HG02763 (cell line): Measurements from ENCODE around the gene ZNF652.
"Not testable (repeated sequence)": the region's sequence is repeated elsewhere in the genome, so short reads cannot be mapped to it uniquely, and the experiment has no call there.

Experiments
- ATAC-seq: cut with Tn5 transposase; IDR thresholded peaks from one replicate; pipeline ENCODE4 v1.9.1; 2021; ENCODE audit warnings: mild to moderate bottlenecking, moderate library complexity; ENCODE audit not compliant: unreplicated experiment

The ZNF652 gene

DNA sequence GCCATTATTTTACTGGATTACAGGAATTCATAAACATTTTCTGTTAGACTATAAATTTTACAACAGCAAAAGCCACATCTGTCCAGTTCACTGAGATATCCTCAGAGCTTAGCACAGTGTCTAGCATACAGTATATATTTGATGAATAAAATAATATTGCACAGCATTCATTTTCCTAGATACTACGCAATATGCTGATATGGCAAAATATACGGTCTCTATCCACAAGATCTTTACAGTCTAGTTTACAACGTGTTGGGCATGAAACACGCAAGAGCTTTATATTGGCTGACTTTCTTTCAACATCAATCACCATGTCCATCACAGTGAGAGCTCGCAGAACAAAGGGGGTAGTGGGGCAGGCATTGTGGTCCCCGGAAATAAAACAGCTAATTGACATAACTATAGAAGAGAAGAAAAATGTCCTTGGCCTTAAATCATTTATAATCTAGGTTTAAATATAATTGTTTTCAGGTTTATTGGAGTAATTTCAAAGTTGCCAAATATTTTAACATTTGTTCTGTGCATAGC, 43.5 kb downstream of the ZNF652 start:
- no peak for ATAC-seq

DNA sequence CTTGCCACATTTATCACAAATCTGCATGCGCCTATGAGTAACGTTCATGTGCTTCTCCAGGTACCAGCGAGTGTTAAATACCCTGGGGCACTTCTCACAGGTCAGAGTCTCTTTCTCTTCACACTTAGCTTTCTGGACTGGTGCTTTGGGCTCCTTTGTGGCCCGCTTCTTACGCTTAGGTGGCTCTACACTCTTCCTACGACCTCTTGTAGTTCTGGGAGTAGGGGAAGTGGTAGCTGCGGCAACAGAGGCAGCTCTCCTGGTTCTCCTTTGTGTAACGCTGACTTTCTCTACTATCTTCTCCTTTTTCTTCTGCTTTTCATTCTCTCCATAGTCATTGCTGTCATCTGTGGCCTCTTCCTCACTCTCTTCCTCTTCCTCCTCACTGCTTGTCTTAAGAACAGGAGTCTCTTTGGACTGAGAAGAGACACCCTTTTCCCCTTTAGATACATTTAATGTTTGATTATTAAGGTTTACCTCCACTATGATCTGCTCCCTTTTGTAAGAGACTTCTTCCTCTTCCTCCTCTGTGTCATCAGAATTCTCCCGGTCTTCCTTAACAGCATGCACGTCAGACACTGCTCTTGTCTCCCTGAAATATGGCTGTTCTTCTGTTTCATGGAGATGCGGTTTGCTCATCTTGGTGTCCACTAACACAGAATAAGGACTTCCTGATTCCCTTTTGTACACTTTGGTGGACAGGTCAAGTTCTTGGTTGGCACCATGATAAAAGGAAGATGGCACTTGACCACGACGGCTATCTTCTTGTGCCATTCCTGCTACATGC, 45.0 kb downstream of the ZNF652 start:
- no peak for ATAC-seq

DNA sequence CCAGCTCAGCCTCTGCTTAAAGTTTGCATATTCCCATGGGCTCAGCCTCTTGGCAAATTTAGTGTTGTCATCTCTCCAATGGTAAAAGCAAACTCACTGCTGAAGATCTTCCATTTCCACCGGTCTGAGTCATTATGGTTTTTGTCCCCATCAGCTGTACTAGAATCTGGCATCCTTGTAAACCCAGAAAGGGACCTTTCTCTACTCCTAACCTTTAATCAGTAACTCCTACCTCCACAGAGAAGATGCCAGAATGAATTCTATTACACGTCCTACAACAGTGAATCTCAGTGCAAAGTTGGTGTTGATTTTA, 45.8 kb downstream of the ZNF652 start:
- no peak for ATAC-seq

DNA sequence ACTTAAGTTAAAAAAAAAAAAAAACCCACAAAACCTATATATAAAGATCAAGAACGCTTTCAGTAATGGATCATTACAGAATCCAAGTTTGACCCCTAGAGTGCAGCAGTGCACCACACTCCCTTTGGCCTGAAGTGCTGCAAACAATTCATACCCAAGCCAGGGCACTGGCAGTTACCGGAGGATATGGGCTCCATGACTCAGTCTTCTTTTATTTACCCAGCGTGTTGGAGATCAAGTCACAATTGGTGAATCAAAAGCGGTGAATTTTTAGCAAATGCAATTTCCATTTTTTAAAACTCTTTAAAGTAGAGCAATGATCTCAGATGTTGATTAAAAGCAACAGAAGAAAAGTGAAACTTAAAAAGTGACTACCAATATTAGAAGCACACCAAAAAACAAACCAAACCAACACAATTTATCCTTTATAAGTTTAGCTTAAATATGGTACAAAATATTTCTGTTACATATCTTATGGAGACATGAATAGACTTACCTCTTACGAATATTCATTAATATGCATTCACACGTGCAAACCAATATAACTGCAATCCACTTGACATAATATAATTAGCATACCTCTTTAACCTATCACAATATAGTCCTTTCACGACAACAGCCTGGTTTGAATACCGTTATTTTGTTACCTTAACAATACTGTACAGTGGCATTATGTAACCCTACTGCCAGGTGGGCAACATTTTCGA, 46.3 kb downstream of the ZNF652 start:
- no peak for ATAC-seq

DNA sequence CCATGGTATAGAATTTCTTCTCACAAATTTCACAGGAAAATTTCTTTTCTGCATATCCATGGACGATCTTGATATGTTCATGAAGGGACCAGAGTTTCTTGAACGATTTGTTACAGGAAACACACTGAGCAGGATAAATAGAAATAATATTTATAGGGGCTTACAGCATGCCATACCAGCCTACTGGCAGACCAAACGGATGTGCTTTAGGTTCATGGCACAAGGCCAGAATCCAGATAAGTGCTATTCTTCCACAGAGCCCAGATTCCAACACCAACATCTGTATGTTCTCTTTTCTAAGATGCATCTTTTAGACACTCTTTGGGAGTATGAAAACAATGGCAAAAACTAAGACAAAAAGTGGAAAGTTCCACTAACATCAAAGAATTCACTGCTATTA, 49.3 kb downstream of the ZNF652 start:
- no peak for ATAC-seq

DNA sequence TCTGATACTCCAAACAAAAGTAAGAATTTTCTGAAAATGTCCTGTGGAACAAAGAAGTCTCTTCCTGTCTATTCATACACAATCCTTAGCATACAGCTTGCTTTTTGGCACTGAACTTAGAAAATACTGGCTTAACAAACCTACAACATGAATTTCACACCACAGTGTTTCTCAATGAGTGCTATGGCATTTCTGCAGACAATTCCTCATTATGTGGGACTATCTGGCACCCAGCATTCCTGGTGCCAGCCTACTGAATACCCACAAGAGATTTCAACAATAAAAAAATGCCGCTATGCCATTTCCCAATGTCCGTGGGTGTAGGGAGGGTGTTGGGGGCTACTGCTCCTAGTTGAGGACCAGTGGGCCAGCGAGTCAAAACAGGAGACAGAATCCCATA, 62.1 kb downstream of the ZNF652 start:
- no peak for ATAC-seq

DNA sequence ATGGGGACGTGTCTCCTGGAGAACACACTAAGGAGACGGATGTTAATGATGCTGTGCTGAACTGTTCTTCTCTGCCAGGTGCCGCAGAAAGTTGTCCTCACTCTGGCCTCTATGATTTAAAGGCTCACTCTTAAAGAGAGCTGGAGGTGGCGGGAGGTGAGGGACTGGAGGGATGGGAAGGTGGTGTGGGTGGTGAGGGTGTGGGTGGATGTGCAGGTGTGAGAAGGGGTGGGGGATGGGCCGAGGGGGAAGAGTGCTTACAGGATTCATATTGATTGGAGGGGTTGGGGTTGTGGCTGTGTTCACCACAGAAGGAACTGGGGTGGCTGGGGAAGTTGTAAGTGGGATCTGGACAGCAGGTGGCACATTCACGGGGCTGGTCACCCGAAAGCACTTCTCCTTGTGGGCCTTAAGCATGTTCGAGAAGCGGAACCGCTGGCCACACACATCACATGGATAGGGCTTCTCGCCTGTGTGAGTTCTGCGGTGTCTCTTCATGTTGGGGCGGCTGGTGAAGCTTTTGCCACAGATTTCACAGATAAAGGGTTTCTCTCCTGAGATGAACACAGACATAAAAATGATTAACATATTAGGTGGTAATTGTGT, 63.6 kb downstream of the ZNF652 start:
- ATAC-seq, result no peak

DNA sequence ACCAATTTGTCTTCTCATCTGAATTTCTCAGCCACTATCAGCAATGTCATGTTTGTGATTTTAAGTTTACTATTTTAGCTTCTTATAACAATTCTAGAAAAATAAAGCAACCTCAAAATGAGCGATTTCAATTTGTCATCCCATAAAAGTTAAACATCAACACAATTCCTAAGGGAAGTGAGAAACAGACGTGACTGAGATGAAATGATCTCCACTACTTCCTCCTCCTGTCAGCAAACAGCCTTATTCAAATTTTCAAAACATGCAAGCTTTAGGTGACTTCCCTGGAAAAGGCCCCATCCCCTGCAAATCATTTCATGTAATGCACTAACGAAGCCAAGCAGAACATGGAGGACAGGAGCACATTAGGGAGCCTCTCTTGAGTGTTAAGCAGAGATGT, 64.9 kb downstream of the ZNF652 start:
- ATAC-seq, result no peak

DNA sequence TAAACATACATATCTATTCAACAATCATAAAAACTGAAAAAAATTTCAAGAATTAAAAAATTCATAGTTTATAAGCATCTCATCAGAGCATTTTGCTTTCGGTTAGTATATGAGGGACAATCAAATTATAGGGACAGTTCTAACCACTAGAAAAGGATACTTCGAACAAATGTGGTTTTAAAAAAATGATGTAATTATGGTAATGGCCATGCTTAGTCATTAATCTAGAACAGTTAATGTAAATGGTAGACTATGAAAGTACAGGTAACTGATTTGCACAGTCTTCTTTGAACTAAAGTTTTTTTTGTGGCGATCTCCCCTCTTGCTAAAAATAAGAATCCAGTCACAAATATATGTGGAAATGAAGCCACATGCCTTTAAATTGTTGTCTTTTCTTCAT, 67.9 kb downstream of the ZNF652 start:
- no peak for ATAC-seq

DNA sequence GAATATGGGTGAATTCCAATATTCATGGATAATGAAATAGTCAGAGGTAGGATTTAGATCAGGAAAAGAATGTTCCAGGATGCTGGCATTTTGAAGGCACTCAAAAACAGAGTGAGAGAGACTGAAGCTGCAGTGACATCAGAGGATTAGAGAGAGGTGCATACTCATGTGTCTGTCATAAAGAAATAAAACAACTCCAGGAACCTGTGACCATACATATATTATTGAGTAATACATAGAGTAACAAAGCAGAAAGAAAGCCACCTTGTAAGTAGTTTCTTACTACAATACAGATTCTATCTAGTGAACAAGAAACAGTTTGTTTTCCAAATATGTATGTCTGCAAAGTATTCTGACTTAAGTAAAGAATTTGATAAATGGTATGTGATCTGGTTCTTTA, 69.1 kb downstream of the ZNF652 start:
- no peak for ATAC-seq

DNA sequence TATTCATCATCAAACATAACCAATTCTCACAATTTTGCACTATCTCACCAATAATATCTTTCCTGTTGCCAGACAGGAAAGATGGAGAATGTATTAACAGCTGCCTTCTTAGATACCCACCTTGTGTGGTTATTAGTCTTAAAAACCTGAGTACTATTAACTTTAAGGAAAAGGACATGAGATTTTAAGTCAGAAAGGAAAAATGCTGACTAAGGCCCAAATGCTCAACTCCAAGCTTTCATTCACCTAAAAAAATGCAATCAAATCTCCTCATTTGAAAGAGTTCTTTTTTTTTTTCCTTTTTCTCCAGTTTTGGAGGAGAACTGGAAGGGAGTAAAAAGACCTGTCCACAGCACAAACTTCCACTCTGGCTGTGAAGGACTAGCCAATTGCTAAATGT, 70.1 kb downstream of the ZNF652 start:
- ATAC-seq, result no peak

DNA sequence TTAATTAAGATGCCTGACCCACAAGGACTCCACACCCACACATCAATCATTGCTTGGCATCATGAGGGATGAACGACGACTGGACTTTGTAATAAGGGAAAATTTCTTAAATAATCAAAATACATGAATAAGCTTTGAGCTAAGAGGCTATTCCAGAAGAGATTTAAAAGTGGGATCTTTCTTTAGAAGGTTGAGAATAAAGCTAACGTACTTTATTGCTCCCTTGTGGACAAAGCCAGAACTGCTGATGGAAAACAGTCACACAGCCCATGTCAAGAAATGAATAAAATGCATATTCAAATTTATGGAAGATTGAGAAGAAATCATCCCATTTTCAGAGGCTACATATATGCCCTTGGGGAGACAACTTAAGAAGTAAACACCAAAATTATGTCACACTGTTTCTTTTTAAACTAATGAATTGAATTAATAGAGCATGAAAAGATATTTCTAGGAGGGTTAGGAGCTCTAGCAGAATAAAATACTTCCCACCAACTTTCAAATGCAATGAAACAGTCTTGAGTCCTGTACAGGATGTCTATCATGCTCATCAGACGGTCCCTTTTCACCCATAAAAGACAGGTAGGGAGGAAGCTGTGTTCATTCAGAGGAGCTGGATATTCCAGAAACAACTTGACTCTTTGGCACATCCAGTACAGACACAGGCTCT, 71.2 kb downstream of the ZNF652 start:
- no peak for ATAC-seq

DNA sequence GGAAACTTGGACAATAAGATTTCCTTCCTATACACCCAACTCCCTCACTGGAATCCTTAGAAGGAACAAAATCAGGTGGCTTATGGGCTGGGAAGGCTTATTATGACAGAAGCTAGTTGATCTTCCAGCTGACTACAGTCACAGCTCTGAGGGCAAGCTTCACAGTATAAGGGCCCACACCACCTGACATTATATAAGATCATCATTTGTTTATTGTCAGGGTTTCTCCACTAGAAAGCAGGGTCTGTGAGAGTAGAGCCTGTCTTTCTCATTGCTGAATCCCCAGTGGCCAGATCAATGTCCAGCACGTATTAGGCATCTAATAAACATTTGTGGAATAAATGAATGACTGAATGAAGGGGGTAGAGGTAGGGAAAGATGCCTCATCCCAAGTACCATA, 73.7 kb downstream of the ZNF652 start:
- no peak for ATAC-seq

DNA sequence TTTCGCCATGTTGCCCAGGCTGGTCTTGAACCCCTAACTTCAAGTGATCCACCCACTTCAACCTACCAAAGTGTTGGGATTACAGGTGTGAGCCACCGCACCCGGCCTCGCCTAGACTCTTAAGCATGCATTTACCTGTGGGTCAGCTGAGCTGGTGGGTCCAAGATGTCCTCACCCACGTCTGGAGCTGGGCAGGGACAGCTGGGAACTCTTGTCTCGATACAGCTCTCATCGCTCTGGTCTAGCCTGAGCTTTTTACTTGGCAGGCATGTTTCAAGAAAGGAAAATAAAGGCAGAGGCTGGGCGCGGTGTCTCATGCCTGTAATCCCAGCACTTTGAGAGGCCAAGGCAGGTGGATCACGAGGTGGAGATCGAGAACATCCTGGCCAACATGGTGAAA, 74.6 kb downstream of the ZNF652 start:
- ATAC-seq, result no peak

DNA sequence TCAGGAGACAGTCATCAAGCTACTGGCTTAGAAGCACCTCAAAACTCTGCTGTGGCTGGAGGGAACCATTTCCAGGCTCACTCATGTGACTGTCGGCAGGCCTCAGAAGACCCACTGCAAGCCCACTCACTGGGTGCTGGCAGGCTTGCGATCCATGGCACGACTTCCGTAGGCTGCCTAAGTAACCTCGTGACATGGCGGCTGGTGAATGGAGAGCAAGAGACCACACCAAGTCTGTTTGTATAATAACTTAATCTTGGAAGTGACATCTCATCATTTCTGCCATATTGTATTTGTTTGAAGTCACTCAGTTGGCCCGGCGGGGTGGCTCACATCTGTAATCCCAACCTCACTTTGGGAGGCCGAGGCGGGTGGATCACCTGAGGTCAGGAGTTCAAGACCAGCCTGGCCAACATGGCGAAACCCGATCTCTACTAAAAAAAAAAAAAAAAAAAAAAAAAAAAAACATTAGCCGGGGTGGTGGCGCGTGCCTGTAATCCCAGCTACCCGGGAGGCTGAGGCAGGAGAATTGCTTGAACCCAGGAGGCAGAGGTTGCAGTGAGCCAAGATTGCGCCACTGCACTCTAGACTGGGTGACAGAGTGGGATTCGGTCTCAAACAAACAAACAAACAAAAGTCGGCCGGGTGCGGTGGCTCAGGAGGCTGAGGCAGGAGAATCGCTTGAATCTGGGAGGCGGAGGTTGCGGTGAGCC, 75.6 kb downstream of the ZNF652 start:
- not testable (repeated sequence) for ATAC-seq

DNA sequence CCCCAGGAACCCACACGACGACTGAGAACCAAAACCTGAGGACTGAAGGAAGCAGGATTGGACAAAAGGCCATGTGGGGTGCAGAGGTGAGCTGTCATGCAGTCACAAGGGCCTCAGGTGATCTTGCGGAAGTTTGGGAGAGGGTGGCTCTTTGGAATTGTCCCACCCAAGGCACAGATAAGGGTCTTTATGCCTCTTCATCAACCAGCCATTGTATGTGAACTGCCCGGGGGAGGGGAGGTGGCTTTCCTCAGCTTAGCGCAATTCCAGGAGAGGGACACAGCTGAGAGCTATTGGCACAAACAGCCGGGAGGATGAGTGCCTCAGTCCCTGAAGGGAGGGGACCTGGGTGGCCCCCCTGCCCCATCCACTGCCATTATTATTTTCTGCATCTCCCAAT, 76.3 kb downstream of the ZNF652 start:
- no peak for ATAC-seq

DNA sequence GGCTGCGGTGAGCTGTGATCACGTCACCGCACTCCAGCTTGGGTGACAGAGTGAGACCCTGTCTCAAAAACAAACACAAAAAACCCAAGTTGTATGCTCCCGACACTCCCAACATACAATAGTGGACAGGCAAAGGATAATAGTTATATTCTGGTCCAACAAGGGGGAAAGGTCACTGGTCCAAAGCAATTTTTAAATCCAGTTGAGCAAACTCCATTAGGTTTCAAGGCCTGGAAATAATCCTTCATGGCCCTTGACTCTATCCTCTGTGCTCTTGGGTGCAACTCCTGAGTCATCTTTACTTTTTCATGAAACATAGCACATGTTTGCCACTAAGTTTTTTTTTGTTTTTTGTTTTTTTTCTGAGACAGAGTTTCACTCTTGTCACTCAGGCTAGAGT, 81.1 kb downstream of the ZNF652 start:
- no peak for ATAC-seq

DNA sequence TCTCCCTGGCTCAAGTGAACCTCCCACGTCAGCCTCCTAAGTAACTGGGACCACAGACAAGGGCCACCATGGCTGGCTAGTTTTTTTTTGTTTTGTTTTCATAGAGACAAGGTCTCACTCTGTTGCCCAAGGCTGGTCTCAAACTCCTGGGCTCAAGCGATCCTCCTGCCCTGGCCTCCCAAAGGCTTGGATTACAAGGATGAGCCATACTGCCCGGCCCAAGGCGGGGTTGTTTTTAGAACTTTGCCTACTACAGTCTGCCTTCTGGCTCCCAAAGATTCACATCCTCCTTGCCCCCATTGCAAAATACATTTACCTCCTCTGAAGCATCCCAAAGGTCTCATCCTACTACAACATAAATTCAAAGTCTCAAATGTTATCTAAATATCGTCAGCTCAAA, 82.0 kb downstream of the ZNF652 start:
- ATAC-seq, result no peak

DNA sequence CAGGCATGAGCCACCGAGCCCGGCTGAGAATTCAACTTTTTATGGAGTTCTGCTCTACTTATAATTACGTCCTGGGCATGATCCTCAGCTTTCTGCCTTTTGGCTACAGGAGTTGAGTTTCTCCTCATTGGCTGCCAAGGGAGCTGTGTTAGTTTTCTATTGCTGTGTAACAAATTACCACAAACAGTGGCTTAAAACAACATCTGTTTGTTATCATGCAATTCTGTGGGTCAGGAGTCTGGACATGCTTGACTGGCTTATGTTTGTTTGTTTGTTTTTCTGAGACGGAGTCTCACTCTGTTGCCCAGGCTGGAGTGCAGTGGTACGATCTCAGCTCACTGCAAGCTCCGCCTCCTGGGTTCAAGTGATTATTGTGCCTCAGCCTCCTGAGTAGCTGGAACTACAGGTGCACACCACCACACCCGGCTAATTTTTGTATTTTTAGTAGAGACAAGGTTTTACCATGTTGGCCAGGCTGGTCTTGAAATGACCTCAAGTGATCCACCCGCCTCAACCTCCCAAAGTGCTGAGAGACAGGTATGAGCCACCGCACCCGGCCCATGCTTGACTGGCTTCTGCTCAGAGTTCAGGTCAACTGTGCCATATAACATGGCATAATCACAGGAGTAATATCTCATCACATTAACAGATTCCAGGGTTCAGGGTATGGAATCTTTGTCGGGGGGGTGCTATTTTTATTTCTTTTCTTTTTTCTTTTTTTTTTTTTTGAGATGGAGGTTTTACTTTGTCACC, 82.6 kb downstream of the ZNF652 start:
- not testable (repeated sequence) for ATAC-seq

DNA sequence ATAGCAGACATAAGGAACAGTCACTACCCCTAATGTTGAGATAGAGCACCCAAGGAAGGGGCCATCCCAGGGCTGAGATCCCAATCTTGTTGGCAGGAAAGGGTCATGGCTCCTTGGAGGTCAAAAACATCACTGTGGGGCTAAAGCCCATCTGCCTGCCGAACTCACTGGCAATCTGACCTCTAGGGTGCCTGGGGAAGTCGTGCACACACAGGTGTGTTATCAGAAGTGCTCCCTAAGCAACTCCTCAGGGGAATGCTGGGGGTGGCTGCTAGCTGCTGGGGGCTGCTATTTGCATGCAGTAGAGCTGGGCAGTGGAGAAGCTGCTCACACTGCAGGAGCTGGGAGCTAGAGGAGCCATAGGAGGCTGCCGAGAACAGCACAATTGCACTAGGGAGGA, 84.0 kb downstream of the ZNF652 start:
- no peak for ATAC-seq
